ENCODE results near the gene EXOSC2. TPM values are rescaled to one million over a fixed set of nuclear protein-coding genes. Genes with fewer than 3 reads are reported as not detected.

EXOSC2 gene
- total RNA-seq, 6 experiments from 2014 or later = 27.8 to 36.7 (median 33.8) TPM

DNA sequence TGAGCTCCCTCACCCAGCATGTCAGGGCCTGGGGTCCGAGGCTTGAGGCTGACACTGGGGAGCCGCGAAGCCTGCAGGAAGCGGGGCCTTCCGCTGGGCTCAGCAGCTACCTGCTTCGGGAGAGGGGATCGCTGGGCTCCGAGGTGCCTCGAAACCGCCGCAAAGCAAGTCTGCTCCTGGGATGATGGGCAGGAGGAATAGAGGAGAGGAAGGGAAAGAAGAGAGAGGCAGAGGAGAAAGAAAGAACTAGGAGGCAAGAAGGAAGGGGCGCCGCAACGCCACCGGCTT is 30.7 kb upstream of the EXOSC2 start:
- Mint-ChIP-seq H3K9me3 (no peaks in the 10 kb centered on the region; the same call in 1 of the 2 replicates), H3K27me3 (ENCODE audit: insufficient read depth) (peaks cover 55% of the 10 kb centered on the region), H3K4me3 (no peak overlapping the region), H3K36me3 (ENCODE audit: low read depth) (no peaks in the 10 kb centered on the region), H3K27ac (no peak overlapping the region), H3K4me1 (ENCODE audit: low read depth) (peaks cover 4% of the 10 kb centered on the region; the same call in 1 of the 2 replicates)
- no peak for DNase-seq
- TF ChIP-seq, protein P1, sequence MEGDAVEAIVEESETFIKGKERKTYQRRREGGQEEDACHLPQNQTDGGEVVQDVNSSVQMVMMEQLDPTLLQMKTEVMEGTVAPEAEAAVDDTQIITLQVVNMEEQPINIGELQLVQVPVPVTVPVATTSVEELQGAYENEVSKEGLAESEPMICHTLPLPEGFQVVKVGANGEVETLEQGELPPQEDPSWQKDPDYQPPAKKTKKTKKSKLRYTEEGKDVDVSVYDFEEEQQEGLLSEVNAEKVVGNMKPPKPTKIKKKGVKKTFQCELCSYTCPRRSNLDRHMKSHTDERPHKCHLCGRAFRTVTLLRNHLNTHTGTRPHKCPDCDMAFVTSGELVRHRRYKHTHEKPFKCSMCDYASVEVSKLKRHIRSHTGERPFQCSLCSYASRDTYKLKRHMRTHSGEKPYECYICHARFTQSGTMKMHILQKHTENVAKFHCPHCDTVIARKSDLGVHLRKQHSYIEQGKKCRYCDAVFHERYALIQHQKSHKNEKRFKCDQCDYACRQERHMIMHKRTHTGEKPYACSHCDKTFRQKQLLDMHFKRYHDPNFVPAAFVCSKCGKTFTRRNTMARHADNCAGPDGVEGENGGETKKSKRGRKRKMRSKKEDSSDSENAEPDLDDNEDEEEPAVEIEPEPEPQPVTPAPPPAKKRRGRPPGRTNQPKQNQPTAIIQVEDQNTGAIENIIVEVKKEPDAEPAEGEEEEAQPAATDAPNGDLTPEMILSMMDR (IDR thresholded peaks at IDR 0.05) = no peak

DNA sequence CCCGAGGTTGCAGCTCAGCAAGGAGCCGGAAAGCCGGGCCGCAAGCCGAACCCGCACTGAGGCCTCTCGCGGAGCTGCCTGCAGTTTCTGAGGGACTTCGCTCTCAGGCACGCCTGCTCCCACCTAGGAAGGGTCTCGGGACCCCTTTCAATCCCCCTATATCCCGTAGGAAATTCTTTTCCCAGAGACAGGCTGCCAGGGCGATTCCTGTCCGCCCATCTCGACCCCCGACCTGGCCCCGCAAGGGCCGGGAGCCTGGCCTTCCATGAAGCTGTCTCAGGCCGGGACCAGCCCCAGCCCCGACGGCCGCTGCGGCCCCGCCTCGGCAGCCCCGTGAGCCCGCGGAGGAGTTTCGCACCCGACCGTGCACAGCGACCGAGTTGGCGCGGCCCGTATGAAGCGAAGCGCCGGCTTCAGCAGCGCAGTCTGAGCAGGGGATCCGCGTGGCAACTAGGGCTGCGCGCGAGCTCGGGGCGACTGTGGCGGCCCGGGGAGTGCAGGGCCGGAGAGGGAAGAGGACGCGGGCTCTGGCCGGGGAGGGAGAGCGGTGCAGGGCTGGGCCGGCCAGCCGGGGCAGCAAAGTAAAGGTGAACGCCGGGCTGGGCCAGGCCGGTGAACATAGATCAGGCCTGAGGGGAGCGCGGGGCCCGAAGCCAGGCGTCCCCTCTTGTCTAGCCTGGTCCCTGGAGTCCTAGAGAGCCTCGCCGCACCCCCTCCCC is 30.2 kb upstream of the EXOSC2 start:
- H3K27me3 Mint-ChIP-seq (ENCODE audit: insufficient read depth) = peaks cover 54% of the 10 kb centered on the region
- TF ChIP-seq, protein P1 (IDR thresholded peaks at IDR 0.05) = no peak
- no peaks in the 10 kb centered on the region; the same call in 1 of the 2 replicates for H3K9me3 Mint-ChIP-seq
- peaks cover 4% of the 10 kb centered on the region; the same call in 1 of the 2 replicates for H3K4me1 Mint-ChIP-seq (ENCODE audit: low read depth)
- no peaks in the 10 kb centered on the region for H3K36me3 Mint-ChIP-seq (ENCODE audit: low read depth)
- DNase-seq = no peak
- H3K27ac Mint-ChIP-seq = no peak overlapping the region
- no peak overlapping the region for H3K4me3 Mint-ChIP-seq

DNA sequence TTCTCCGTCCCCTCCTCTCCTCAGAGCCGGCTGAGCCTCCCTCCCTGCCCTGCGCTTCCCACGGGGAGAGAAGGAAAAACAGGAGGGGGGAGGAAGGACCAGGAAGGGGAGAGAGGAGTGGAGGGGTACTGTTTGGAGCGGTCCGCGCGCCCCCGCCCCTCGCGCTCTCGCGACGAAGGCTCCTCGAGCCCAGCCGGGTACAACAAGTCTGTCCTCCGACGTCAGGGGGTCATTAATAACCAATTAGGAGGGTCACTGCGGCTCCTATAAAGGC is 29.7 kb upstream of the EXOSC2 start:
- Mint-ChIP-seq H3K4me1 (ENCODE audit: low read depth) (peaks cover 4% of the 10 kb centered on the region; the same call in 1 of the 2 replicates), H3K27me3 (ENCODE audit: insufficient read depth) (peaks cover 52% of the 10 kb centered on the region), H3K27ac (no peak overlapping the region), H3K4me3 (no peak overlapping the region), H3K36me3 (ENCODE audit: low read depth) (no peaks in the 10 kb centered on the region), H3K9me3 (no peaks in the 10 kb centered on the region; the same call in 1 of the 2 replicates)
- TF ChIP-seq, protein P1 (IDR thresholded peaks at IDR 0.05) = no peak
- DNase-seq = no peak

DNA sequence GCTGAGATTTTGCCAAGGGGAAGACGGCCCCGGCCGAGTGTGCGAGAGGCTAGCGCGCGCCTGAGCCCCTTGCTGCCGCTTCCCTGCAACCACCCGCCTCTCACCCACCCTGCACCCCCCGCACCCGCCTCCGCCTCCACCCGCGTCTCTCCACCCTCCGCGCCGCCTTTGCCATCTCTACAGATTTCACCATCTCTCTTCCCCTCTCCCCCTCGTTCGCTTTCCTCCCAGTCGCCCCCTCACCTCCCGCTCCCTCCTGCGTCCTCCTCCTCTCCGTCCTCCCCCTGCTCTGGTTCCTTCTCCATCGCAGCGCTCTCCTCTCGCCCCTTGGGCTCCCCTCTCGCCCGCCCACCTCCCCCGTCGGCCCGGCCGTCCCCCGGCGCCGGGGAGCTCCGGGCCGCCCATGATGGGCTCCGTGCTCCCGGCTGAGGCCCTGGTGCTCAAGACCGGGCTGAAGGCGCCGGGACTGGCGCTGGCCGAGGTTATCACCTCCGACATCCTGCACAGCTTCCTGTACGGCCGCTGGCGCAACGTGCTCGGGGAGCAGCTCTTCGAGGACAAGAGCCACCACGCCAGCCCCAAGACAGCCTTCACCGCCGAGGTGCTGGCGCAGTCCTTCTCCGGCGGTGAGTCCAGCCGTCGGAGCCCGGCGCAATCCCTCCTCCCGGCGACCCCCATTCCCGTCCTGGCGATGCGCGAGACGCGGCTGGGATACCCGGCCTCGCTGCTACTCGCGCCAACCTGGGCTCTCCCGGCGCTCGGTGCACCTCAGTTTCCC is 29.1 kb upstream of the EXOSC2 start, which contains the start of gene PRDM12:
Gene PRDM12 (plus strand): TSS at position 344 of the 778 bp plus-strand sequence. CDS start 60 bp downstream, at position 404.
- 0 out of 2 replicates have a peak within 1 kb of the TSS, but pooled peaks have one; percentile 30 for H3K4me3 Mint-ChIP-seq
- DNase-seq = no peak

DNA sequence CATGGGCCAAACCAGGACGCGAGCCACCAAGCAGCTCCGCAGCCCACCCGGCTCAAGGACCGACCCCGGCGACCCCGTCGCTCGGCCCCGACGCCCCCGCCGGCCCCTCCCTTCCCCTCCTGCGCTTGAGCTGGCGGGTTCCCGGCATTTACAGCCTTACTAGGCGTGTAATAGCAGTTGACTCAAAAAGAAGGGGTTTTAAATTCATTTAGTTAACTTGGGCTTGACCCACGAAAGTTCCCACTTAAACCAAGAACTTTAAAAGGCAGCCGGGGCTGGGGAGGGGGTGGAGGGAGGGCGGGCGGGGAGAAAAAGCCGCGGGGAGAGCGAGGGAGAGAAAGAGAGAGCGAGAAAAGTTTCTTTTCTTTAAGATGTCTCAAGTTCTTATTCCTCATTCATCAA is 28.6 kb upstream of the EXOSC2 start:
- TF ChIP-seq, protein P1 (IDR thresholded peaks at IDR 0.05) = no peak
- no peak for DNase-seq
- peaks cover 4% of the 10 kb centered on the region; the same call in 1 of the 2 replicates for H3K4me1 Mint-ChIP-seq (ENCODE audit: low read depth)
- H3K27ac Mint-ChIP-seq = no peak overlapping the region
- H3K4me3 Mint-ChIP-seq = no peak overlapping the region
- H3K9me3 Mint-ChIP-seq = no peaks in the 10 kb centered on the region
- peaks cover 51% of the 10 kb centered on the region for H3K27me3 Mint-ChIP-seq (ENCODE audit: insufficient read depth)
- H3K36me3 Mint-ChIP-seq (ENCODE audit: low read depth) = no peaks in the 10 kb centered on the region

More for the DNA sequence above, 29.1 kb upstream of the EXOSC2 start, which contains the start of gene PRDM12:
- H3K4me1 Mint-ChIP-seq (ENCODE audit: low read depth) = peaks cover 4% of the 10 kb centered on the region; the same call in 1 of the 2 replicates
- H3K36me3 Mint-ChIP-seq (ENCODE audit: low read depth) = no peaks in the 10 kb centered on the region
- no peaks in the 10 kb centered on the region for H3K9me3 Mint-ChIP-seq
- TF ChIP-seq, protein P1 (IDR thresholded peaks at IDR 0.05) = no peak
- H3K27ac Mint-ChIP-seq = no peak within 1 kb of the TSS
- peaks cover 51% of the 10 kb centered on the region for H3K27me3 Mint-ChIP-seq (ENCODE audit: insufficient read depth)
